ENCODE results near the gene STAT3. TPM values are rescaled to one million over a fixed set of nuclear protein-coding genes. Genes with fewer than 3 reads are reported as not detected.
A peak's percentile ranks its signal among the peaks of the same experiment; 100 is the strongest.

The STAT3 gene
- total RNA-seq, 2 donors from 2014 or later, result 79.4 to 99.5 TPM

DNA sequence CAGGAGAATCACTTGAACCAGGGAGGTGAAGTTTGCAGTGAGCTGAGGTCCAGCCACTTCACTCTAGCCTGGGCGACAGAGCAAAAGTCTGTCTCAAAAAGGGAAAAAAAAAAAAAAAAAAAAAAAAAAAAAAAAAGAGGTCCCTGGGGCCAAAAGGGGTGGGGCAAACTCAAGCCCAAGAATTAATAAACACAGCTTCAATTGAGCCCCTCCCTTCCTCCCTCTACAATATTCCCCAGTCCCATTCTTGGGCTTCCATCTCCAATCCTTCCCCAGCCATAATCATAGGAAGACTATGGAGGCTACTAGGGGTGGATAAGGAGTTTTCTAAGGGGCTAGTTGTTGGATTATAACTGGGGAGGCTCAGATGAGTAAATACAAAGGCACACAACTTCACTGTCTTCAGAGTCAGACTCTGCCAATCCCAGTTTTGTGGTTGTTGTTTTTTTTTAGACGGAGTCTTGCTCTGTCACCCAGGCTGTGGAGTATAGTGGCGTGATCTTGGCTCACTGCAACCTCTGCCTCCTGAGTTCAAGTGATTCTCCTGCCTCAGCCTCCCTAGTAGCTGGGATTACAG, 25.3 kb upstream of the STAT3 start:
- no peak for ATAC-seq
- WGBS, 2 donors, result 84 to 88% methylated on average over 3 of the region's 3 CpGs
- Histone ChIP-seq H3K4me1 (no peaks in the 10 kb centered on the region), H3K9me3 (no peaks in the 10 kb centered on the region), H3K4me3 (no peak overlapping the region), H3K27ac (no peak overlapping the region), H3K36me3 (replicated peaks in 1 of 2; ENCODE audit: insufficient read depth in 1 of 2, low read depth in 2 of 2) (no peaks in the 10 kb centered on the region), H3K27me3 (no peaks in the 10 kb centered on the region)
- no peak for DNase-seq
- intact Hi-C loops (cut with DNase I), result no loop called here
- TF ChIP-seq POLR2A (IDR thresholded peaks at IDR 0.05) (no peak), CTCF (IDR thresholded peaks at IDR 0.05) (no peak)

GRCh38 chr17:42411905-42412679, 23.9 kb upstream of the STAT3 start:
- WGBS, 2 donors, result 81 to 90% methylated on average over 11 of the region's 11 CpGs
- Histone ChIP-seq H3K36me3 (replicated peaks in 1 of 2; ENCODE audit: insufficient read depth in 1 of 2, low read depth in 2 of 2) (no peaks in the 10 kb centered on the region), H3K9me3 (no peaks in the 10 kb centered on the region), H3K4me3 (no peak overlapping the region), H3K4me1 (peaks cover 7% of the 10 kb centered on the region), H3K27me3 (no peaks in the 10 kb centered on the region), H3K27ac (no peak overlapping the region)
- intact Hi-C loops (cut with DNase I), result no loop called here
- ATAC-seq (no peak), DNase-seq (no peak)
- TF ChIP-seq POLR2A (IDR thresholded peaks at IDR 0.05), result no peak
- TF ChIP-seq CTCF (IDR thresholded peaks at IDR 0.05), result no peak

- DNase-seq (no peak), ATAC-seq (no peak)
- no peaks in the 10 kb centered on the region for H3K36me3 ChIP-seq (replicated peaks in 1 of 2; ENCODE audit: insufficient read depth in 1 of 2, low read depth in 2 of 2)
- 76 to 85% methylated on average over 4 of the region's 4 CpGs for WGBS, 2 donors
- TF ChIP-seq POLR2A (IDR thresholded peaks at IDR 0.05), result no peak
- no peak for TF ChIP-seq CTCF (IDR thresholded peaks at IDR 0.05)
- H3K27ac ChIP-seq, result no peak overlapping the region
- peaks cover 15% of the 10 kb centered on the region for H3K4me1 ChIP-seq
- intact Hi-C loops (cut with DNase I), result no loop called here
- no peaks in the 10 kb centered on the region for H3K27me3 ChIP-seq
- no peak overlapping the region for H3K4me3 ChIP-seq
- H3K9me3 ChIP-seq, result no peaks in the 10 kb centered on the region
Measured at GRCh38 chr17:42411361-42411760, 23.1 kb upstream of the STAT3 start.

DNA sequence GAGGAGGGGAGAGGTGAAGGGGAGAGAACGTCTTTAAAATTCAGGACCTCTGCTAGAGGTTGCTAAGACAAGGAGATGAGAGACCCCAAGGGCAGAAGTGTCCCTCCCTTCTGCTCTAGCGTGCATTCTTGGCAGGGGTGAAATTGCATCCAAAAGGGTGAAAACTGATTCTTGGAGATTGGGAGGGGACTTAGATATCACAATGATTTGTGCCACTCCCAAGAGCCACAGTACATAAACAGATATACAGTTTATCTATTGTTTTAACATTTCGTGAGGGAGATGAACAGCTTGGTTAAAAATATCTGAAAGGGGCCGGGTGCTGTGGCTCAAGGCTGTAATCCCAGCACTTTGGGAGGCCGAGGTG, 22.1 kb upstream of the STAT3 start:
- Histone ChIP-seq H3K27me3 (no peaks in the 10 kb centered on the region), H3K9me3 (no peaks in the 10 kb centered on the region), H3K36me3 (replicated peaks in 1 of 2; ENCODE audit: insufficient read depth in 1 of 2, low read depth in 2 of 2) (no peaks in the 10 kb centered on the region), H3K4me1 (peaks cover 22% of the 10 kb centered on the region), H3K27ac (peak overlapping the region in 1 of 4 donors; percentile 21), H3K4me3 (no peak overlapping the region)
- intact Hi-C loops (cut with DNase I), result no loop called here
- ATAC-seq (no peak), DNase-seq (no peak)
- 69 to 73% methylated on average over 5 of the region's 5 CpGs for WGBS, 2 donors
- TF ChIP-seq CTCF (IDR thresholded peaks at IDR 0.05), result no peak
- TF ChIP-seq POLR2A (IDR thresholded peaks at IDR 0.05), result no peak
